Mesothelial cell of epicardium (in vitro differentiated cells): Measurements from ENCODE around the gene RYR3. TPM values are rescaled to one million over a fixed set of nuclear protein-coding genes. Genes with fewer than 3 reads are reported as not detected.

Experiments used
- DNase-seq, 2 experiments: peaks; one replicate each; pipeline ENCODE4 v3.0.0; 2021; ENCODE audit warnings: low spot score in 2 of 2; ENCODE audit not compliant: unreplicated experiment in 2 of 2
- H3K27ac Mint-ChIP-seq: 2 replicates; pipeline ENCODE4 v1.8.0; 2021; ENCODE audit warnings: mixed read lengths
- H3K27me3 Mint-ChIP-seq: 2 replicates; pipeline ENCODE4 v1.8.0; 2021; ENCODE audit warnings: low read depth, mixed read lengths
- H3K36me3 Mint-ChIP-seq: 2 replicates; pipeline ENCODE4 v1.8.0; 2021; ENCODE audit warnings: mixed read lengths
- H3K4me1 Mint-ChIP-seq: 2 replicates; pipeline ENCODE4 v1.8.0; 2021; ENCODE audit warnings: mixed read lengths
- H3K4me3 Mint-ChIP-seq: 2 replicates; pipeline ENCODE4 v1.8.0; 2021; ENCODE audit warnings: mild to moderate bottlenecking, moderate library complexity, mixed read lengths
- H3K9me3 Mint-ChIP-seq: 2 replicates; pipeline ENCODE4 v1.8.0; 2021; ENCODE audit warnings: mixed read lengths
- CTCF ChIP-seq: fragments of 200-600 bp; sonication (generic); IDR thresholded peaks from one replicate; pipeline ENCODE4 v1.5.0; 2021; ENCODE audit warnings: antibody characterized with exemption; ENCODE audit not compliant: unreplicated experiment
- total RNA-seq: library from RNA; stranded (reverse); gene quantifications from 3 replicates; pipeline ENCODE4 v1.2.1, GENCODE V29; 2021

RYR3 gene
- total RNA-seq, 1 donor from 2014 or later = 3.8 TPM

- no peaks in the 10 kb centered on the region for H3K27me3 Mint-ChIP-seq
- H3K27ac Mint-ChIP-seq = no peak overlapping the region
- H3K9me3 Mint-ChIP-seq = no peaks in the 10 kb centered on the region
- H3K4me3 Mint-ChIP-seq = no peak overlapping the region
- no peaks in the 10 kb centered on the region for H3K4me1 Mint-ChIP-seq
- TF ChIP-seq CTCF = no peak
- no peaks in the 10 kb centered on the region for H3K36me3 Mint-ChIP-seq
- DNase-seq = no peak
Measured at GRCh38 chr15:33405096-33405495, 94.3 kb downstream of the RYR3 start.

GRCh38 chr15:33411596-33412540 lies 101.1 kb downstream of the RYR3 start:
- Mint-ChIP-seq H3K27me3 (no peaks in the 10 kb centered on the region), H3K4me1 (no peaks in the 10 kb centered on the region), H3K36me3 (no peaks in the 10 kb centered on the region), H3K27ac (no peak overlapping the region), H3K4me3 (no peak overlapping the region), H3K9me3 (peaks cover 15% of the 10 kb centered on the region)
- DNase-seq = no peak
- TF ChIP-seq CTCF = no peak

DNA sequence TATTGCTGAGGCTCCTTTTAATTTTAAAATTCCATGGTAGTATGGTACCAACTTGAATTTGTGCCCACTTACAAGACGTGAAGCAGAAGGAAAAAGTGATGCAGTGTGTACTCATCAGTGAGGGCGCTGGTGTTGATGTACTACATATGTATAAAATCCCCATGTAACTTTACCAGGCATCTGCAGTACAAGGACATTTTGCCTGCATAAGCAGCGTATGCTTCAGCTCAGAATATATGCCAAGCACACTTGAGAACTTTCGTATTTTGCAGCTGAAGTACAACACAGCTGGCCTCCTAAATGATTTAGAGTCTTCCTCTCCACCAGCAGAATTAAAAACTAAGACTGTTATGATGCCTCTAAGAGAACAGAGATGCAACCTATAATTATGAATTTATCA lies 108.9 kb downstream of the RYR3 start:
- Mint-ChIP-seq H3K36me3 (no peaks in the 10 kb centered on the region), H3K4me1 (no peaks in the 10 kb centered on the region), H3K27me3 (peaks cover 11% of the 10 kb centered on the region)

DNA sequence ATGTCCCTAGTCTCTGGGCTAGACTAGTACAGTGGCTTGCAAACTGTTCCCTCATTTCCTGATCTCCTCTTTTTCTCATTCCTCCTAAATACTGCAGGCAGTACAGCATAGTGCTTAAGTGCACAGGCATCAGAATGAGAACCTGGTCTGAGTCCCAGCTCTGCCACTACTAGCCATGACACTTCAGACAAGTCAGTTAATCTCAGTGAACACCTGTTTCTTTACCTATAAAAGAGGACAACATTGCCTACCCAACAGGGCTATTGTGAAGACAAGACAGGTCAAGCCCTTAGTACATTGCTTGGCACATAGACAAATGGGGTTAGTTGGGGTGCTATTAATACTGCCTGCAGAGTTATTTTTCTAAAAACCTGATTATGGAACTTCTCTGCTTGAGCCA lies 113.3 kb downstream of the RYR3 start:
- no peaks in the 10 kb centered on the region for H3K9me3 Mint-ChIP-seq
- H3K36me3 Mint-ChIP-seq = no peaks in the 10 kb centered on the region
- TF ChIP-seq CTCF = no peak
- DNase-seq = no peak
- H3K4me3 Mint-ChIP-seq = no peak overlapping the region
- no peak overlapping the region for H3K27ac Mint-ChIP-seq
- H3K27me3 Mint-ChIP-seq = peaks cover 2% of the 10 kb centered on the region
- peaks cover 6% of the 10 kb centered on the region for H3K4me1 Mint-ChIP-seq

More for the DNA sequence above, 108.9 kb downstream of the RYR3 start:
- Mint-ChIP-seq H3K27ac (no peak overlapping the region), H3K9me3 (peaks cover 24% of the 10 kb centered on the region), H3K4me3 (no peak overlapping the region)
- no peak for DNase-seq
- TF ChIP-seq CTCF = no peak

GRCh38 chr15:33425142-33425541 lies 114.4 kb downstream of the RYR3 start:
- Mint-ChIP-seq H3K27me3 (peaks cover 2% of the 10 kb centered on the region), H3K27ac (no peak overlapping the region), H3K36me3 (no peaks in the 10 kb centered on the region), H3K9me3 (no peaks in the 10 kb centered on the region), H3K4me3 (no peak overlapping the region), H3K4me1 (peaks cover 17% of the 10 kb centered on the region)
- no peak for DNase-seq
- no peak for TF ChIP-seq CTCF
